DND-41 (cell line): Measurements from ENCODE around the gene CFAP77.

ENCODE experiments used
- CTCF ChIP-seq: IDR thresholded peaks from 2 replicates; pipeline ENCODE4 v1.5.1; 2012; ENCODE audit warnings: borderline replicate concordance, low read length, moderate library complexity, mild to moderate bottlenecking; ENCODE audit not compliant: poor library complexity, severe bottlenecking; ENCODE audit errors: extremely low read depth
- EZH2 ChIP-seq: IDR thresholded peaks from 3 replicates; pipeline ENCODE4 v1.6.1; 2012; ENCODE audit warnings: borderline replicate concordance, low read depth, mild to moderate bottlenecking, moderate library complexity, low read length, inconsistent platforms; ENCODE audit not compliant: severe bottlenecking

- TF ChIP-seq CTCF (no peak), EZH2 (no peak)
Measured at GRCh38 chr9:132614324-132614723, 204.3 kb downstream of the CFAP77 start.
